GM12874 (cell line): ENCODE data around the gene MTFP1.

Experiments used
- TF ChIP-seq, protein P1 (sequence below): IDR thresholded peaks from 2 replicates; pipeline ENCODE4 v1.5.1; 2011; ENCODE audit warnings: low read depth, mild to moderate bottlenecking, control low read depth, low read length, moderate library complexity; ENCODE audit not compliant: insufficient read depth

The MTFP1 gene

DNA sequence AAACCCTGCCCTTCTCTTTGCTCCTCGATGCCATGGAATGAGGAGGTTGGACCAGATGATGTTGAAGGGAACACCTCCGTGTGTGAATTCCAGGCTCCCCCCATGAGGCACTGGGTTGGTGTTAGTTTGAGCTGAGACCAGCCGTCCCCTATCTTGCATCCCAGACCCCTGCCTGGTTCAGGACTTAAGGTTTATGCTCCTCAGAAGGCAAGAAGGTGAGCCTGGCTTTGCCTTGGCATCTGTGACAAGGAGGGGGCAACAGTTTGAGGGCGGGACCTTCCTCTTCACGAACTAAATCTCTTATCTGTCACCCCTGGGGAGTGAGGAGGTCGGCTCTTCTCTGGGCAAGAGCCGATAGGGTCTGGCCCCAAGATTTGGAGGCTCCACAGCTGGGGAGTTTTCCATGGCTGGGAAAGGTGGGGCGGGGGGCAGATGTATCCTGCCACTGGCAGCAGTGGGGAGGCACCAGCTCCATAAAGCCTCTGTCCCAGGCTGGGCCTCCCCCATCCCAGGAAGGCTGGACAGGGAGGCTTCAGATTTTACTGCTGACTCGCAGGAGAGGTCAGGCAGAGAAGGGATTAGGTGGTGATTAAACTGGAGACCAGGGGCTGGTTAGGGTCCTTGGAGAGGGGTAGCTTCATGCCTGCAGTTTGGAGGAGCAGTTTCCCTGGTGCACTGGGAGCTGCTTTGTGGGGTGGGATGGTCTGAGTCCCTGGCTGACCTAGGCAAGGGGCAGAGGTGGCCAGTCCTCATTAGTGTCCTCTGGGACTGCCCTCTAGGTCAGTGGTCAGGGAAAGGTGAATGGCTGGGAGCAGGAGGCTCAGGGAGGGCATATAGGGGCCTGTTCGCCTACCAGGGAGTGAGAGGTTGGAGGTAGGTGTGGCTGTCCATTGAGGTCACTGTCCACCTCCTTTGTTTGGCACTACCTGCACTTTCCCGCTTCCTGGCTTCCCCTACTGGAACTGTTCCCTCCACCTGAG is 27.6 kb upstream of the MTFP1 start:
- TF ChIP-seq, protein P1, sequence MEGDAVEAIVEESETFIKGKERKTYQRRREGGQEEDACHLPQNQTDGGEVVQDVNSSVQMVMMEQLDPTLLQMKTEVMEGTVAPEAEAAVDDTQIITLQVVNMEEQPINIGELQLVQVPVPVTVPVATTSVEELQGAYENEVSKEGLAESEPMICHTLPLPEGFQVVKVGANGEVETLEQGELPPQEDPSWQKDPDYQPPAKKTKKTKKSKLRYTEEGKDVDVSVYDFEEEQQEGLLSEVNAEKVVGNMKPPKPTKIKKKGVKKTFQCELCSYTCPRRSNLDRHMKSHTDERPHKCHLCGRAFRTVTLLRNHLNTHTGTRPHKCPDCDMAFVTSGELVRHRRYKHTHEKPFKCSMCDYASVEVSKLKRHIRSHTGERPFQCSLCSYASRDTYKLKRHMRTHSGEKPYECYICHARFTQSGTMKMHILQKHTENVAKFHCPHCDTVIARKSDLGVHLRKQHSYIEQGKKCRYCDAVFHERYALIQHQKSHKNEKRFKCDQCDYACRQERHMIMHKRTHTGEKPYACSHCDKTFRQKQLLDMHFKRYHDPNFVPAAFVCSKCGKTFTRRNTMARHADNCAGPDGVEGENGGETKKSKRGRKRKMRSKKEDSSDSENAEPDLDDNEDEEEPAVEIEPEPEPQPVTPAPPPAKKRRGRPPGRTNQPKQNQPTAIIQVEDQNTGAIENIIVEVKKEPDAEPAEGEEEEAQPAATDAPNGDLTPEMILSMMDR = no peak

DNA sequence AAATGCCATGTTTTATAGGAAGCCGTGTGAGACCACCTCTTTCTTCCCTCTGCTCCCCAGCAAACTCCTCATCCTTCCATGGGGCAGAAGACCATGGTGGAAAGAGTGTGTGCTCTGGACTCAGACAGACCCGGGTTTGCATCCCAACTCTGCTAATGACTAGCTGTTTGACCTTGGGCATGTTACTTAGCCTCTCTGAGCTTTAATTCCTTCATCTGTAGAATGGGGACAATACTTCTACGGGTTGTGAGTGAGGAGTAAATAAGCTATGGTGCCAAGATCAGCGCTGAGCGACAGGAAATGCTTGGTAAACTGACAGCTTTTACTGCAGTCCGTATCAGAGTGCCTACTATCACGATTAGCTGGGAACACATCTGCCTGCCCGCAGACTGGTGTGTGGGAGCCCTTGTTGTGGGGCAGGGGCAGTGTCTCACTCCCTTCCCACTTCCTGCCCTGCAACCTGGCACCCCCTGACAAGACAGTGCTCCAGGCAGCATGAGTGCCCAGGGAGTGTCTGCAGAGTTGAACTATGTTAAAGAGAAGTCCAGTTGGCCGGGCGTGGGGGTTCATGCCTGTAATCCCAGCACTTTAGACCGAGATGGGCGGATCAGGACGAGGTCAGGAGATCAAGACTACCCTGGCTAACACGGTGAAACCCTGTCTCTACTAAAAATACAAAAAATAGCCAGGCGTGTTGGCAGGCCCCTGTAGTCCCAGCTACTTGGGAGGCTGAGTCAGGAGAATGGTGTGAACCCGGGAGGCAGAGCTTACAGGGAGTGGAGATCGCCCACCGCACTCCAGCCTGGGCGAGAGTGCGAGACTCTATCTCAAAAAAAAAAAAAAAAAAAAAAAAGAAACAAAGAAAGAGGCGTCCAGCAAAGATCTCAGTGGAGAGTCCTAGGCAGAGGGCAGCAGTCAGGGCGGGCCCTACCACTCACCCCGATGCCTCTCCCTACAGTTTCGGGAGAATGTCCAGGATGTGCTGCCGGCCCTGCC is 26.6 kb upstream of the MTFP1 start:
- TF ChIP-seq, protein P1 = no peak

DNA sequence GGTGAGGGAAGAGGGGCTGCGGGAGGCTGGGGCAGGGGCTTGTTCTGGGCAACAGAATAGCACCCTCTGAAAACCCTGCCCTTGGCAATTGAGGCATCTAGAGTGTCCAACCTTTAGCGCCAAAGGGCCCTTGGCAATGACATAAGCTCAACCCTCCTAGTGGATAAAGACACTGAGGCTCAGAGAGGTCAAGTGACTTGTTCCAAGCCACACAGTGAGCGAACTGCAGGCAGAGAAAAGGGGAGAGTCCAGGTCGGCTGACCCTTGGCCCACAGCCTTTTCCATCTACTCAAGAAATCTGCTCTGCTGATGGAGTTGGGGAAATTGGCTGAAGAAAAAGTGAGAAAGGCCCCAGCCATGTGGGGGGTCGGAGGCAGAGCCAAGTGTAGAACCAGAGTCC is 25.9 kb upstream of the MTFP1 start:
- TF ChIP-seq, protein P1 = no peak

DNA sequence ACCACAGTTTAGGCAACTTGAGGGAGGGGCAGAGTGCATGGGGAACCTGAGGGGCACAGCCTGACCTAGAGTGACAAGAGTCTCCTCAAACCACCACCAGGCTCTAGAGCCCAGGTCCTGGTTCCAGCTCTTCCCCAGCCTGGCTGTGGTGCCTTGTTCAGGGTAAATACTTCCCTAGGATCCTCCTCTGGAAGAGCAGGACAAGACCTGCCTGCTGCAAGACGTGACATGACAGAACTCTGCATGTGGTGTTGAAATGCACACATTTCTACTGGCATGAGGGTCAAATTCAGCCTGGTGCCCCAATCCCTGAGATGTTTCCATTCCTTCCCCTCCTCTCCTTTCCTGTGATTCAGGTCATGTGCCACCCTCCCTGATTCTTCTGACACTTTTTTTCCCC is 25.4 kb upstream of the MTFP1 start:
- TF ChIP-seq, protein P1 = no peak

DNA sequence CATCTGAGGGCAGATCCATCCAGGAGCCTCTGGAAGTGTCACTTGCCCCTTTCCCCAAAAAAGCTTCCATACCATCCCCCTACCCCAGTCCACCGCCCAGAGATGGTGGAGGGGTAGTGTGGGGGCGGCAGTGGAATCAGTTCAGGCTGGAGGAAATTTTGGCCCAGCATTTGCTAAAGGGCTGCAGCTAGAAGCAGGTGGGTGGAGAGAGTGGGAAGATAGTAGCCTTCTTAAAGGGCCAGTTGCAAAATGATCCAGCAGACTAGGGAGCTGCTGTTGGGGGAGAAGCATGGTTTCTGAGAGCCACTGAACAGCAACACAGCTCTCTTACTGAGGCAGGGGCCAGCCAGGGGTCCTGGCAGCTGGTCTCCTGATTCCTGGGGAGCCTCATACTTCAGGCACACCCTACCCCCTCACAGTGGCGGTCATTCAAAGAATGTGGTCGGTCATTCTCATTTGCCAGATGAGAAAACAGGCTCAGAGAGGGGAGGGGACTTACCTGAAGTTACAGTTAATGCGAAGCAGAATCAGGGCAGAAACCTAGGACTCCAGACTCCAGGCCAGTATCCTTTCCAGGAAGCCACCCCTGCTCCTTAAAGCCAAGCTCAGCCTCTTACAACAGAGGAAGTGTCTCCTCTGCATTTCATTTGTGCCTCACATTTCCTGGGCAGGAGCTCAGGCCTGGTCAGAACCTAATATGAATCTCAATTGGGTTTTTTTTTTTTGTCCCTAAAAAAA is 23.4 kb upstream of the MTFP1 start:
- TF ChIP-seq, protein P1 = no peak

DNA sequence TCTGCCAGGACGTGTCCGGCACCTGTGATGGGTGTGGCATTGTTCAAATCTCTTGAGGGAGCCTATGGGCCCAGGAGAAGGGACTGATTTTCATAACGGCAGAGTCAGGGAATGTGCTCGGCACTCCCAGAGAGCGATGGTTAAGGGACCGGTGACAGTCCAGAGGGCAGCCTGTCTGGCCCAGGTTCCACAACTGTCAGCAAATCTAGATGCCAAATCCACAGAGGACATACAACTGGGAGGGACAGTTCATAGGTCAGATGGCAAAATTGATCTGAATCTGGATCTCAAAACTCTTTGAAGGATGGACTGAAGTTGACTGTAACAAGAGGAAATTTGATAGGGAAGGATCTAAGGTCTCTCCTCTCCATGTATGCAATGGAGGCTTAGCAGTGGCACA is 21.3 kb upstream of the MTFP1 start:
- TF ChIP-seq, protein P1 = no peak
